GM19328 (cell line): ENCODE results near the gene PLA2G2E.
"Not testable (repeated sequence)": the region's sequence is repeated elsewhere in the genome, so short reads cannot be mapped to it uniquely, and the experiment has no call there.

ENCODE experiments used
- ATAC-seq: cut with Tn5 transposase; IDR thresholded peaks from one replicate; pipeline ENCODE4 v1.9.1; 2021; ENCODE audit warnings: mild to moderate bottlenecking, moderate library complexity; ENCODE audit not compliant: unreplicated experiment

The PLA2G2E gene

DNA sequence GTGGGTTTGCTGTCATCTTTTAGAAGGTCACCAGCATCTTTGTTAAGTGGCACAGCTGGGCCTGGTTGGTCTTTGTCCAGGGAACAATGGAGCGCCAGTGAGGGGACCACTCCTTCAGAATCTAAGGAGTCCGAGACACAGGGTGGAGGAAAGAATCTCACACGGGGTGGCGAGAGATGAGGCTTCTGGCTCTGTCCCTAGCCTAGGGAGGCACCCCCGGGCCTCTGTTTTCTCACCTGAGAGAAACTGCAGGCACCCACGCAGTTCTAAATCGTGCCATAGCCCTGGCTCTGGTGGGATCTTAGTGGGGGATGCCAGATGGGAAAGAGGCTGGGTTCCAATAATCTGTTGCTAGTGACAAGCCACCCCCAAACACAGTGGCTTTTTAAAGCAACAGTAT, 10.9 kb upstream of the PLA2G2E start:
- no peak for ATAC-seq

DNA sequence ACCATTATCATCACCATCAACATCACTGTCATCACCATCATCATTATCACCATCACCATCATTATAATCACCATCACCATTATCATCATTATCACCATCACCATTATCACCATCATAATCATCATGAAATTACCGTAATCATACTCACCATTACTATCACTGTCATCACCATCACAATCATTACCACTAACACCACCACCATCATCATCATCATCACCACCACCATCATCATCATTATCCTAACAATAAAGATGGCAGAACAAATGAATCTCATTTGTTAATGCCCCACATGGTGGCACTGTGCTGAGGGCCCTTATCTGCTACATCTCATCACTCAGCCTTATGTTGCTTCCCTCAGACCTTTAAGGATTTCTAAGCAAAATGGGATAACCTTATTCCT, 9.4 kb upstream of the PLA2G2E start:
- no peak for ATAC-seq

DNA sequence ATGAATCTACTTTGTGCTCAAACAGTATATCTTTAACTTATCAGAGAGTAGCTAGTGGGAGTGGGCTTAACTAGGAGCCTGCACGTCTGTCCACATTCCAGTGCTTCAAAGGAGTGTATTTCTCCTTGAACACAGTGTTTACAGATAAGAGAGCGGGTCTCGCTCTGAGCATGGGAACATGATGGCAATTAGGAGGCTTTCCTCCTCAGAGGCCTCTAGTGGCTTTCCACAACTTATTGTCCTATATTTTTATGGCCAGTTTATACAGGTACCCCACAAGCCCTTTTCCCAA, 3.7 kb upstream of the PLA2G2E start:
- ATAC-seq = not testable (repeated sequence)

DNA sequence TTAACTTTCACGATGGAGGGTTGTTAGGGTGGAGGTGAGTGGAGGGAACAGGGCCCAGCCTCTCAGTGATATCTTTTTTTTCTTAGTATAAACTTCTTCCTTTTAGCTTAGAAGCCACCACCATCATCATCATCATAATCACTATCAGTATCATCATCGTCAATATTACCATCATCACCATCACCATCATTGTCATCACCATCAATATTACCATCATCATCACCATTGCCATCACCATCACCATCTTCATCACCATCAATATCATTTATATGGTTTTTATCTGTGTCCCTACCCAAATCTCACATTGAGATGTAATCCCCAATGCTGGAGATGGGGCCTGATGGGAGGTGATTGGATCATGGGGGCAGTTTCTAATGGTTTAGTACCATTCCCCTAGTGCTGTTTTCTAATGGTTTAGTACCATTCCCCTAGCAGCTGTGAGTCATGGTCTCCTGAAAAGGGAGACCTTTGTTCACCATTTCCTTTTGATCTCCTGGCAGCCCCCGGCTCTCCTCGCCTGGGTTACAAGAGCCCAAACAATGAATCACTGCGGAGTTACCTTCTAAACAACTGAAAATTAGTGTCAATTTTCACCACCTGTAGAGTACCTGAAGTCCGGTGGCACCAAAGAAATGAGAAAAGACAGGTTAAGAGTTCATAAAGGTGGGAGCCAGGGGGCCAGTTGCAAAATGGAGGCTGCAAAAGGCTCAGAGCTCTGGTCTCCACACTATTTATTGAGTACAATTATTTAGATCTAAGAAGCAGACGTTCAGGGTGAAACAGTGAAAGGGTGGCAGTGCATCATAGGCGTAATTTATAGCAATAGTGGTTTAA, 3.1 kb upstream of the PLA2G2E start:
- ATAC-seq = no peak

DNA sequence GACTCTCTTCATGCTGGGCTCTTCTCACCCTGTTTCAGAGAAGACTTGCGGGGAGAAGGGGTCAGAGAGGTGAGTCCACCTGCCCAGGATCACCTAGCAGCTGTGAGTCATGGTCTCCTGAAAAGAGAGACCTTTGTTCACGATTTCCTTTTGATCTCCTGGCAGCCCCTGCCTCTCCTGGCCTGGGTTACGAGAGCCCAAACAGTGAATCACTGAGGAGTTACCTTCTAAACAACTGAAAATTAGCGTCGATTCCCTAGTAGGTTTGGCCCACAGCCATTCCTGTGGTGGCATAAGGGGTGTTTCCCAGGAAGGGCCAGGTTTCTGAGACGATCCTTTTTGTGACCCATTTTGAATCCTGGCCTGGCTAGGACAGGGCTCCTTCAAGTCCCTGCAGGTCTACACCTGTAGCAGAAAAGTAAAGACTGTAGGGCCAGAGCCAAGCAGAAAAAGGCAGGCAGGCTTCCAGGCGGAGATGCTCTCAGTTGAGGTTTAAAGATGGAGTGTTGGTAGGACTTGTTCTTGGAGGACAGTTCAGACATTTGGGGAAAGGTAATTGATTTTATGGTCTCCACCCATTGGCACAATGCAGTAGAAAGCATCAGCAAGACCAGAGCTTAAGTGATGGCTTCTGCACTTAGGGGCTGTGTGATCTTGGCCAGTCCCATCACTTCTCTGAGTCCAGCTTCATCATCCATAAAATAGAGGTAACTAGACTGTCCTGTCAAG, 2.1 kb upstream of the PLA2G2E start:
- ATAC-seq = no peak

DNA sequence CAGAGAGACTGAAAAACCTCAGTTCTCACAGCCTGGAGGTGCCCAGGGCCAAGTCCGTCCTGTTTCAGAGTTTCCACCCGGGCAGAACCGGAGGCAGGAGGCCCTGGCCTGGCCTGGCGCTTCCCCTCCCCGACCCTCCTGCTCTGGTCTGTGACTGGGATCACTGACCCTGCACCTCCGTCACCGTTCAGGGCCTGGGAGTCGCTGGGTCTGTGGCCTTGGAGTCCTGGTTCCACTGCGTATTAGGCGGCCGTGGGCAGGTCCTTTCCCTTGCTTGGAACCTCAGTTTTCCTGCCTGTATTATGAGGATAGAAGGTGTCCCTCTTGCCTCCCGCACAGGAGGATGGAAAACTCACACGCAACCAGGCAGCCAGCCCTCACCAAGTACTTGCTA, 533 bp upstream of the PLA2G2E start:
- no peak for ATAC-seq

DNA sequence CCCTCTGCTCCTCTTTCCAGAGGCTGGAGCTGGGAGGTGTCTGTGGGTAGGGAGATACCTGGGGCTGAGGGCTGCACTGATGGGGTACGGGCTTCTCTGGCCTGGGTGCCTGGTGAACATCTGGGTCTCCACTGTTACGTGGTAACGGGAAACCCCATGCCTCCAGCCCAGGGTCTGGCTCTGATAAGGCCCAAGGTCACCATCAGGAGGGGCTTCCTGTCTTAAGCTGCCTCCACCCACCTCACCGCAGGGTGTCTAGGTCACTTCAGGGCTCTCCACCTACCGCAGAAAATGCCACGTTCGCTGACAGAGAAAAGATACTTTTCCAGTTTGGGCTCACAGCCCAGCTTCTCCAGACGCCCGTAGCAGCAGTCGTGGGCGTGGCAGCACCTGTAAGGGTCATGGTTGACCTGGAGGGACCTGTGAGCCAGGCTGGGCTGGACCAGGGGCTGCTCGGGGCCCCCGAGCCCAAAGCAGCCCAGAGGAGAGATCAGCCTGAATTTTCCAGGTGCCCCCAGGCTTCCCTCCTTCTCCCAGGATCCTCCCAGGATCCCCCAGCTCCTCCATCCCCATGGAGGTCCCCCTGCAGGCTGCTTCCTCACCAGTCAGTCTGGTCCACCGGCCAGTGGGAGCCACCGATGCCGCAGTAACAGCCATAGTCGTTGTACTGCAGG, 1.3 kb downstream of the PLA2G2E start:
- ATAC-seq = no peak

DNA sequence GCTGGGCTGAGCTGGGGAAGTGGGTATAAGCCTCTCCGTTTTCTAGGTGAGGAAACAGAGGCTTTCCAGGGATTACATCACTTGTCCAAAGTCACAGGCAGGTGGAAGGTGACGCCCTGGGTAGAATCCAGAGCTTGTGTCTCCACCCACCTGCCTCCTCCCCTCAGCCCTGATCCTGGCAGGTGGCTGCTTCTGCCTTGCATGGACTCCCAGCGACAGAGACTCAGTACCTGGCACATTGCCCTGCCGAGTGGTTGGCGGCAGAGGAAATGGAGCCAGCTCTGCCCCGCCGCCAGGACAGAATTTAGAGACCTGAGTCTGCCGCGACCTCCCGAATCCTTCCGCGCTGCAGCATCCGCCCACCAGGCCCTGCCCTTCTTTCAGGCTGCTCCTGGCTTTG, 2.1 kb downstream of the PLA2G2E start:
- ATAC-seq = no peak

DNA sequence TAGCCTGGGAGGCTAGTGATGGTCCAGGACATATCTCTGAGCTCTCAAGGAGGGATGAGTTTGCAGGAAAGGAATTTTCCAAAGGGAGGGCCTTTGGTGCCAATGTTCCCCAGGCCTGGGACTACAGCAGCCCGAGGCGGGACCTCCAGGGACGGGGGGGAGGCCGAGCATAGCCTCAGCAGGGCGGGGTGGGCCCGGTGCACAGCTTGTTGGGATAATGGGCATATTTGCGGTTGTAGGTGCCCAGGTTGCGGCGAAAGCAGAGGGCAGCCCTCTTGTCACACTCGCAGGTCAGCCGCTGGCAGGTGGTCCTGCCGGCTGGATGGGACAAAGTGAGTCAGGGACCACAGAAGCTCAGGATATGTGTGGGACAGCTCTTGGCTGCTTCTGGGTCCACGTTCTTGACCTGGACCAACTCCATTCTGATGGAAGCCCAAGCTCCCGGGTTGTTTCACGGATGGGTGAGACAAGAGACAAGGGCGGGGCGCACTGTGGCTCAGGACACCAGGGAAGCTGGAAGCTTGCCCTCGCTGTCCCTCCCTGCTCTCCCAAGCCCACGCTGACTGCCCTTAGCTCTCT, 3.2 kb downstream of the PLA2G2E start:
- no peak for ATAC-seq

DNA sequence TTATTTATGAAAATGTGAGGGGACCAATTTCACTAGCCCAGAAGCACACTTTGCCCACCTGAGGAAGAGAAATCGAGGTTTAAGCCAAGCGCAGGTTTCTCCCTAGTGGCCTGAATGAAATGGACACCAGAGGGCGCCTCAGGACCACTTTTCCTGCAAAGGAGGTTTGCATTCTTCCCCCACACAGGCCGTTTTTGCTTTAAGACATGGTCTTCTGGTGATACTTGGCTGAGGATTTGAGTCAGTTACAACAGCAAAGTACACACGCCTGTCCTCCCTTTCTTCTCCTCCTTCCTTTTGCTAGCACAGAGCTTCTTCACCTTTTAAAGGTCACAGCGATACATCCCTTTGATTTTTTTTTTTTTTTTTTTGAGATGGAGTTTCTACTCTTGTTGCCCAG, 5.4 kb downstream of the PLA2G2E start:
- no peak for ATAC-seq

DNA sequence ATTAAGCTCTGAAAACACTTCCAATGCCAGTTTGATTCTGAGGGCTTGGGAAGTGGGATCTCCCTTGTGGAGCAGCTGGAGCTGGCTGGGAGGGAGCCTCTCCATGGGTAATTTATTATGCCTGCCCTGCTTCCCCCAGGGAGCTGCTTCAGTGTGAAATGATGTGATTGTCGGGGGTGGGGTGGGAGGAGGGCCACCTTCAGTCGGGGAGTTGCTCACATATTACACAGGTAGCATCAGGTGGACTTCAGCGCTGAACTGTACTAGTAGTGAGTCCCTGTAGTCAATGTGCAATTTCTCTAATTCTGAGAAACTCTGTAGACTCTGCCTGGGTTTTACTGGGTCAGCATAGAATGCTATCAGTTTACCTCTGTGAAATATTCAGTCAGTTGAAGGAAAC, 12.8 kb downstream of the PLA2G2E start:
- no peak for ATAC-seq

DNA sequence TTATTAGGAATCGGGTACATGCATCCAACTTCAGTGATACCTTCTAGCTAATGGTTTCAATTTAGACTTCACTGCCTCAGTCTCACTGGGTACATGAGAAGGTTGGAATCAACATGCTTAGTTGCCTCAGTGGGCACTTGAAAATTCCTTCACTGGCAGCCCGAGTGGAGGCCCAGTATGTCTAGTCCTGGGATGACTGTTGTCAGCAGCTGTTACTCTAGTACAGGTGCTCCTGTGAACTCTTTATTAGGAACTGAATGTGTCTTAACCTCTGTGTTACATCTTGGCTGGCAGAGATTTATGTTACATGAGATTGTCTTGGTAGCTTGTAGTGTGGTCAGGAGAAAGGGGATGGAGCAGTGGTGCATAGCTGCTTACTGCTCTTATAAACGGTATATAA, 13.4 kb downstream of the PLA2G2E start:
- no peak for ATAC-seq

DNA sequence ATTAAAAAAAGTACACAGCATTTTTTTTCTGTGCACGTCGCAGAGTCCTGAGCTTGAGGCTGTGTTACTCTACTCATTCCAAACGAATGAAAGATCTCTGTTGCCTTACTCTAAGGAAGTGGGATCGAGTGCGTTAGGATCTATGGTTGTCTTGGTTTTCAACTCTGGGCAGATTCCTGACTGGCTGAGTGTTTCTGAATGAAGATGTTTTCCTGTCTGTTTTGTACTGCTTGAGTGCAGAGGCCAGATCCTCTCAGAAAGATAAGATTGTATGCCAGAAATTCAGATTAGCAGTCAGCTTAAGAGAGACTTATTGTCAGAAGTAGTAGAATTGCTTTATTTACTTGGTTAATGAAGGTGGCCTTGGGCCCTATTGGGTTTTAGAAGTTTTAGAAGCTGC, 14.0 kb downstream of the PLA2G2E start:
- ATAC-seq = no peak

DNA sequence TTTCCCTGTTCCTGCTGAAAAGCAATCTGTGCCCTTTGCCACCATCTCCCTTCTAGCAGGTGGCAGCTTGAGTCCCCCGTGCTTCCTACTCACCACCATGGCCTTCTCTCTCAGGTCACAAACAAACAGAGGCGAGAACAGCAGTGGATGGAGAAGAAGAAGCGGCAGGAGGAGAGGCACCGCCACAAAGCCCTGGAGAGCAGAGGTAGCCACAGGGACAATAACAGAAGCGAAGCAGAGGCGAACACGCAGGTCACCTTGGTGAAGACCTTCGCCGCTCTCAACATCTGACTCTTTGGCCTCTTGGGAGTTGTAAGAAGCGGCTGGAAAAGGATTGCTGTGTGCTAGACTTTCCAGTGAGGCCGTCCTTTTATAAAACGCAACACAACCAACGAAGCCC, 16.0 kb downstream of the PLA2G2E start:
- ATAC-seq = no peak

DNA sequence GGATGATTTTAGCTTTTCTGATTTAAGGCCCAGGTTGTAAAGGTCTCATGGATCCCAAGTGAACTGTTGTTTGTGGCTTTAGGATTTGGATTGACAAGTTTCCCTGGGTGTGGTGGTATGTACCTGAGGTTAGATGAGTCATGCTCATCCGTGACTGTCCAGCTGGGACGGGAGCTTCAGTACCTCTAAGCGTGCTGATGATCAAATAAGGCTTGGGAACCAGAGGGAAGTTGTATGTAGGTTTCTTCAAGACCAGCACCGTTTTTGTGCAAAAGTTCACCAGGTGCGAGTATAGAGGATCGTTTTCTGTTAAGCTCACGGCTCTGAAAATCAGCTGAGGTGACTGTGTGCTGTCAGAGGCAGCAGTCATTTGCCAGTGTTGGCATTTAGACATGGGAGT, 19.8 kb downstream of the PLA2G2E start:
- no peak for ATAC-seq

DNA sequence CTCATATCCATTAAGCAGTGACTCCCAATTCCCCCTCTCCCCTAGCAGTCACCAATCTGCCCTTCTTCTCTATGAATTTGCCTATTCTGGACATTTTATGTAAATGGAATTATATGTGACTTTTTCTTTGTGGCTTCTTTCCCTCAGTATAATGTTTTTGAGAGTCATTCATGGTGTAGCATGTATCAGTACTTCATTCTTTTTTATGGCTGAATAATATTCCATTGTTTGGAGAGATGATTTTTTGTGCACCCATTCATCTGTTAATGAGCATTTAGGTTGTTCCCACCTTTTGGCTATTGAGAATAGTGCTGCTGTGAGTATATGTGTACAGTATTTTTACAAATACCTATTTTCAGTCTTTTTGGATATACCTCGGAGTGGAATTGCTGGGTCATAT, 21.8 kb downstream of the PLA2G2E start:
- no peak for ATAC-seq

DNA sequence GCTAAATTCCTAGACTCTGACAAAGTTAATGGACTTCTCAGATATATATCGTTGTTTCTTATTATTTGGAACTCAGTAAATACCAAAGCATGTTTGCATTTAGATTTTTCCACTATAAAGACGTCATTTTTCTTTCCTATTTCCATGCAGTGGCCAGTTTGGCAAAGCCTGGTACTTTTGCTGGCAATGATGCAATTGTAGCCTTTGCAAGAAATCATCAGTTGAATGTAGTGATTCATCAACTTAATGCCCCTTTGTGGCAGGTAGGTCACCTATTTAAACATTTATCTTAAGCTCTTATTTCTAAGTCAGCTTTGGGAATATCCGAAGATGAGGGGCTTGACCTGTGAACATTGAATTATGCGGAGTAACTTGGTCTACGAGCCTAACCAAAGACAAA, 29.2 kb downstream of the PLA2G2E start:
- no peak for ATAC-seq

DNA sequence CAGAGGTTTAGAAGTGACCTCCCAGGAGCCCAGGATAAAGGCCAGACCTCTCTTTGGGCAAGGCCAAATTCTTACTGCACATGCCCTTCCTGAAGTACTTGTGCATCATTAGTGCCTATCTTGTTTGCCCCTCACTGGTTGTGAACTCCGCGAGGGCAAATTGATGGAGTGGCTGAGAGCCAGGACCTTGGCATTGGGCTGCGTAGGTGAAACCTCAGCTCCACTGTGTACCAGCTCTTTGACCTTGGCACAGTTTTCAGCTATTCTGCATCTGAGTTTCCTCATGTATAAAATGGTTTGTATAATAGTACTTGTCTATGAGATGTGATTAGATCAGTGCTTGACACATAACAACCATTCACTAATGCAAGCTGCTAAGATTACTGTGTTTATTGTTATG, 29.7 kb downstream of the PLA2G2E start:
- ATAC-seq = no peak

DNA sequence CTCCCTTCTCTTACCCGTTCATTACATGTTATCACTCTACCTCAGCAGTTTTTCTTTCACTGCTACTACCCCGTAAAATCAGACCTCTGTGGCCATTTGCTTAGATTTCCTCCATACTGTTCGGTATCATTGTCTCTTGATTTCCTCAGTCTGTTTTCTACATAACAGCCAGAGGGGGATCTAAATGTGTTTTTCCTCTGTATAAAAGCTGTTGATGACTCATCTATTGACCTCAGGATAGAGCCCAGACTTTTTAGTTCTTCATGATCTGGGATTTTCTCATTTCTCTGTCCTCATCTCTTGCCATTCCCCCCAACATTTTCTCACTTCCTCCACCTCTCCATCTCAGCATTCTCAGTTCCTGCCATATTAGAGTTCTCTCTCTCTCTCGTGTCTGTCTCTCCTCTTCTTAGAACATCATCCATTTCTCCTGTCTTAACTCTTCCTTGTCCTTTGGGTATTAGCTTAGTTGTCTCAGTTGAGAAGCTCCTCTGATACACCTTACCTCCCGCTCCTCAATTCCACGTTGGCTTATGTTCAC, 30.7 kb downstream of the PLA2G2E start:
- no peak for ATAC-seq

DNA sequence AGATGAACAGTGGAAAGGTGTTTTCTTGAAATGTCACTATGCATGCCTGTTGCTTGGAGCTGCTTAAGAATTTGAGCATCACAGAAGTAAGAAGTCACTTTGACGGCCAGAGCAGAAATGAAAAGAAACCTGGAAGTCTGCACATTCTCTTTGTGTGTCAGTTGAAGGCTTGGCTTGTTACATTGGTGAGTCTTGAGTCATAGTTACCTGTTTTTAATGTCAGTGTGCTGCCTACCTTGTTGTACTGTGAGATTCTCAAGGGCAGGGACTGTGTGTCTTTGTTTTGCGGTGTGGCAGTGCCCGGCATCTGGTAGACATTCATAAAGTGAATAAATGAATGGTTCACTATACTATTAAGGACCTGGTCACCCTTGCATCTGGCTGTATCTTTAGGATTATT, 31.3 kb downstream of the PLA2G2E start:
- no peak for ATAC-seq

DNA sequence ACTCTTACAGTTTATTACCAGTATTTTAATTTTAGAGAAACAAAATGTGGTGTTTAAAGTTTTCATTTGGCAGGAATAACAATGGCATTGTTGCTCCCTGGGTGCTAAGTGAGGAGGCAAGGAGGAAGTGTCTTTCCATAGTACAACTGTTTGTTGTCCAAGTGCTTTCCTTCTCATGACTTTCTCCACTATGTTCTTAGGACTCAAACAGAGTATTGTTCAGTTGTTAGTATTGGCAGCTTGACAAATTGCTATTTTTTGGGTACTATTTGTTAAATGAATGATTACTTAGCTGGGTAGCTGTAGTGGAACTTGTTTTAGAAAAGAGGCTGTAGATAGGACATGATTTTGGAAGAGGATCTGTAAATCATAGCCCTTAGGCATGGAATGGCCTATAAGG, 33.8 kb downstream of the PLA2G2E start:
- no peak for ATAC-seq

DNA sequence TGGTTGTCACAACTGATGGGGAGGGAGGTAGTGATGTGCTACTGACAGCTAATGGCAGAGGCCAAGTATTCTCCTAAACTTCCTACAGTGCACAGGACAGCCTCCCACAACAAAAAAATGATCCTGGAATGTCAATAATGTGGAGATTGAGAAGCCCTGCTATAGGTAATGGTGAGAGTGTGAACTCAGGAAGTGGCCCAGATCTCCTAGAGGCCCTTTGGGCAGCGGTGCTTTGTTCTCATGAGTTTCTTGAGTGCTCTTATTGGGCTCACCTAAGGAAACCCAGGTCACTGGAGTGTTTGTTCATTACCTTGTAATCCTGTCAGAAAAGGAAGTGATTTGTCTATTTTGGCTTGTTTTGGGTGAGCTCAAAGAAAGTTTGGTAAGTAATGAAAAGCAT, 35.3 kb downstream of the PLA2G2E start:
- ATAC-seq = no peak
